NCI-H1092 (cell line): ENCODE results near the gene SLC38A4.
"Not testable (repeated sequence)": the region's sequence is repeated elsewhere in the genome, so short reads cannot be mapped to it uniquely, and the experiment has no call there.

Source experiments
- DNase-seq: peaks from one replicate; lab custom pipeline; 2025; lab: John Stamatoyannopoulos, UW

The SLC38A4 gene

GRCh38 chr12:46825591-46826414 is at the start of gene SLC38A4:
Gene SLC38A4 (minus strand): TSS chr12:46825997. CDS start chr12:46793071, 32,926 bp downstream.
- no peak for DNase-seq

- no peak for DNase-seq
Observed at GRCh38 chr12:46875095-46875494, 49.3 kb upstream of the SLC38A4 start.

GRCh38 chr12:46874642-46875041 is 48.8 kb upstream of the SLC38A4 start:
- DNase-seq, result no peak

GRCh38 chr12:46872135-46872534 is 46.3 kb upstream of the SLC38A4 start:
- no peak for DNase-seq

GRCh38 chr12:46865311-46865710 is 39.5 kb upstream of the SLC38A4 start:
- no peak for DNase-seq

GRCh38 chr12:46858368-46858767 is 32.6 kb upstream of the SLC38A4 start:
- DNase-seq, result no peak

- no peak for DNase-seq
Observed at GRCh38 chr12:46857486-46857885, 31.7 kb upstream of the SLC38A4 start.

GRCh38 chr12:46855760-46856159 is 30.0 kb upstream of the SLC38A4 start:
- no peak for DNase-seq

- DNase-seq, result not testable (repeated sequence)
Observed at GRCh38 chr12:46854188-46854587, 28.4 kb upstream of the SLC38A4 start.

GRCh38 chr12:46848792-46849191 is 23.0 kb upstream of the SLC38A4 start:
- not testable (repeated sequence) for DNase-seq

- no peak for DNase-seq
Observed at GRCh38 chr12:46847001-46847400, 21.2 kb upstream of the SLC38A4 start.

- no peak for DNase-seq
Observed at GRCh38 chr12:46843811-46844210, 18.0 kb upstream of the SLC38A4 start.

GRCh38 chr12:46841891-46842290 is 16.1 kb upstream of the SLC38A4 start:
- DNase-seq, result no peak

GRCh38 chr12:46839964-46840363 is 14.2 kb upstream of the SLC38A4 start:
- DNase-seq, result no peak

GRCh38 chr12:46839232-46839631 is 13.4 kb upstream of the SLC38A4 start:
- no peak for DNase-seq

- DNase-seq, result no peak
Observed at GRCh38 chr12:46835785-46836184, 10.0 kb upstream of the SLC38A4 start.

GRCh38 chr12:46832130-46832704 is 6.4 kb upstream of the SLC38A4 start:
- no peak for DNase-seq

- DNase-seq, result no peak
Observed at GRCh38 chr12:46831335-46832129, 5.7 kb upstream of the SLC38A4 start.

GRCh38 chr12:46830731-46831334 is 5.0 kb upstream of the SLC38A4 start:
- no peak for DNase-seq

GRCh38 chr12:46824709-46825108 is 1.1 kb downstream of the SLC38A4 start:
- no peak for DNase-seq

GRCh38 chr12:46818642-46819041 is 7.2 kb downstream of the SLC38A4 start:
- DNase-seq, result no peak

- DNase-seq, result no peak
Observed at GRCh38 chr12:46815809-46816208, 10.0 kb downstream of the SLC38A4 start.
